Neural progenitor cell (in vitro differentiated cells): ENCODE measurements around the gene USP37. TPM values are rescaled to one million over a fixed set of nuclear protein-coding genes. Genes with fewer than 3 reads are reported as not detected.

Experiments
- DNase-seq: peaks from one replicate; pipeline ENCODE4 v3.0.0-alpha.2; 2016; ENCODE audit warnings: low spot score
- H2AFZ ChIP-seq: fragments of 200-600 bp; sonication (generic); replicated peaks from 2 replicates; pipeline ENCODE4 v1.6.1; 2016; ENCODE audit warnings: antibody characterized with exemption
- H3F3A ChIP-seq: fragments of 200-600 bp; sonication (generic); 2 replicates; pipeline ENCODE4 v1.6.1; 2016; ENCODE audit warnings: antibody characterized with exemption, low read depth
- H3K27ac ChIP-seq: fragments of 200-600 bp; sonication (generic); 2 replicates; pipeline ENCODE4 v1.5.1; 2016; ENCODE audit warnings: mild to moderate bottlenecking
- H3K27me3 ChIP-seq: fragments of 200-600 bp; sonication (generic); 2 replicates; pipeline ENCODE4 v1.6.1; 2016; ENCODE audit warnings: mild to moderate bottlenecking, moderate library complexity
- H3K36me3 ChIP-seq: fragments of 200-600 bp; sonication (generic); 2 replicates; pipeline ENCODE4 v1.5.1; 2016
- H3K4me1 ChIP-seq: fragments of 200-600 bp; sonication (generic); 2 replicates; pipeline ENCODE4 v1.6.1; 2016; ENCODE audit warnings: mixed run types
- H3K4me2 ChIP-seq: fragments of 200-600 bp; sonication (generic); 2 replicates; pipeline ENCODE4 v1.6.1; 2016
- H3K4me3 ChIP-seq: fragments of 200-600 bp; sonication (generic); 2 replicates; pipeline ENCODE4 v1.5.1; 2016
- H3K79me2 ChIP-seq: fragments of 200-600 bp; sonication (generic); 2 replicates; pipeline ENCODE4 v1.6.1; 2016; ENCODE audit warnings: low read depth
- H3K9ac ChIP-seq: fragments of 200-600 bp; sonication (generic); 2 replicates; pipeline ENCODE4 v1.6.1; 2016
- H3K9me3 ChIP-seq: fragments of 200-600 bp; sonication (generic); 2 replicates; pipeline ENCODE4 v1.5.1; 2016; ENCODE audit warnings: low read depth
- H4K20me1 ChIP-seq: fragments of 200-600 bp; sonication (generic); 2 replicates; pipeline ENCODE4 v1.6.1; 2016; ENCODE audit warnings: low read depth
- H3K27ac Mint-ChIP-seq: 3 replicates; pipeline ENCODE4 v1.8.0; 2021; ENCODE audit warnings: mixed read lengths
- H3K27me3 Mint-ChIP-seq: 2 replicates; pipeline ENCODE4 v1.8.0; 2022; ENCODE audit warnings: low read depth, mild to moderate bottlenecking, inconsistent platforms, moderate library complexity, mixed read lengths; ENCODE audit not compliant: insufficient read depth
- H3K36me3 Mint-ChIP-seq: 3 replicates; pipeline ENCODE4 v1.8.0; 2021; ENCODE audit warnings: mixed read lengths
- H3K4me1 Mint-ChIP-seq: 3 replicates; pipeline ENCODE4 v1.8.0; 2021; ENCODE audit warnings: mixed read lengths
- H3K4me3 Mint-ChIP-seq: 3 replicates; pipeline ENCODE4 v1.8.0; 2021; ENCODE audit warnings: mild to moderate bottlenecking, moderate library complexity, mixed read lengths
- H3K9me3 Mint-ChIP-seq: 3 replicates; pipeline ENCODE4 v1.8.0; 2020; ENCODE audit warnings: mixed read lengths
- CTCF ChIP-seq: fragments of 200-600 bp; sonication (generic); IDR thresholded peaks from 2 replicates; pipeline ENCODE4 v1.5.1; 2017; ENCODE audit warnings: antibody characterized with exemption, mild to moderate bottlenecking
- EZH2 ChIP-seq: fragments of 200-600 bp; sonication (generic); IDR thresholded peaks from 2 replicates; pipeline ENCODE4 v1.6.1; 2017; ENCODE audit warnings: antibody characterized with exemption, mild to moderate bottlenecking, moderate library complexity
- EZH2phosphoT487 ChIP-seq: fragments of 200-600 bp; sonication (generic); IDR thresholded peaks from 2 replicates; pipeline ENCODE4 v1.6.1; 2017; ENCODE audit warnings: antibody characterized with exemption
- total RNA-seq: library from RNA; depleted of rRNA; stranded (reverse); fragments of >200 nt; gene quantifications from 2 replicates; pipeline ENCODE4 v1.2.3, GENCODE V29; 2015; ENCODE audit warnings: low replicate concordance

USP37 gene
- total RNA-seq, 1 donor from 2014 or later, result 35.1 TPM

- H3K27ac Mint-ChIP-seq, result no peak overlapping the region
- H3K27ac ChIP-seq, result no peak overlapping the region
- no peaks in the 10 kb centered on the region for H3K27me3 Mint-ChIP-seq
- no peak overlapping the region for H3K4me2 ChIP-seq
- no peaks in the 10 kb centered on the region for H3K4me1 ChIP-seq
- no peak overlapping the region for H2AFZ ChIP-seq
- no peaks in the 10 kb centered on the region for H3F3A ChIP-seq
- H3K9me3 ChIP-seq, result no peaks in the 10 kb centered on the region
- no peaks in the 10 kb centered on the region for H3K27me3 ChIP-seq
- peaks cover 10% of the 10 kb centered on the region for H3K36me3 ChIP-seq
- H3K4me3 Mint-ChIP-seq, result no peak overlapping the region
- no peaks in the 10 kb centered on the region for H3K9me3 Mint-ChIP-seq
- no peak overlapping the region for H3K9ac ChIP-seq
- no peak for DNase-seq
- TF ChIP-seq CTCF (peak; percentile 53), EZH2 (no peak), EZH2phosphoT487 (no peak)
- no peaks in the 10 kb centered on the region for H4K20me1 ChIP-seq
- peaks cover 24% of the 10 kb centered on the region for H3K36me3 Mint-ChIP-seq
- H3K4me3 ChIP-seq, result no peak overlapping the region
- H3K4me1 Mint-ChIP-seq, result no peaks in the 10 kb centered on the region
- H3K79me2 ChIP-seq, result no peaks in the 10 kb centered on the region
These were observed 102.0 kb downstream of the USP37 start for GRCh38 chr2:218465987-218466633.

GRCh38 chr2:218458598-218458997 lies 109.6 kb downstream of the USP37 start:
- no peaks in the 10 kb centered on the region for H3K27me3 ChIP-seq
- DNase-seq, result no peak
- H3K9ac ChIP-seq, result no peak overlapping the region
- peaks cover 16% of the 10 kb centered on the region for H3K36me3 ChIP-seq
- no peaks in the 10 kb centered on the region for H4K20me1 ChIP-seq
- Mint-ChIP-seq H3K4me3 (no peak overlapping the region), H3K27ac (no peak overlapping the region), H3K9me3 (no peaks in the 10 kb centered on the region), H3K36me3 (peaks cover 27% of the 10 kb centered on the region), H3K27me3 (no peaks in the 10 kb centered on the region), H3K4me1 (no peaks in the 10 kb centered on the region)
- H3K9me3 ChIP-seq, result no peaks in the 10 kb centered on the region
- no peak overlapping the region for H3K27ac ChIP-seq
- H3K4me3 ChIP-seq, result no peak overlapping the region
- no peak overlapping the region for H2AFZ ChIP-seq
- H3K4me1 ChIP-seq, result no peaks in the 10 kb centered on the region
- no peak overlapping the region for H3K4me2 ChIP-seq
- TF ChIP-seq EZH2phosphoT487, result no peak
- TF ChIP-seq EZH2, result no peak
- no peak for TF ChIP-seq CTCF
- H3K79me2 ChIP-seq, result no peaks in the 10 kb centered on the region
- peaks cover 5% of the 10 kb centered on the region for H3F3A ChIP-seq

GRCh38 chr2:218456849-218457248 lies 111.3 kb downstream of the USP37 start:
- H4K20me1 ChIP-seq, result no peaks in the 10 kb centered on the region
- no peak overlapping the region for H3K27ac ChIP-seq
- no peak overlapping the region for H3K4me3 ChIP-seq
- no peak overlapping the region for H3K4me3 Mint-ChIP-seq
- DNase-seq, result no peak
- H3K9me3 ChIP-seq, result no peaks in the 10 kb centered on the region
- peaks cover 5% of the 10 kb centered on the region for H3F3A ChIP-seq
- no peak overlapping the region for H3K27ac Mint-ChIP-seq
- no peaks in the 10 kb centered on the region for H3K79me2 ChIP-seq
- no peak overlapping the region for H2AFZ ChIP-seq
- H3K27me3 Mint-ChIP-seq, result no peaks in the 10 kb centered on the region
- TF ChIP-seq EZH2phosphoT487, result no peak
- peaks cover 20% of the 10 kb centered on the region for H3K36me3 ChIP-seq
- no peak overlapping the region for H3K4me2 ChIP-seq
- peaks cover 19% of the 10 kb centered on the region for H3K36me3 Mint-ChIP-seq
- H3K9me3 Mint-ChIP-seq, result no peaks in the 10 kb centered on the region
- no peaks in the 10 kb centered on the region for H3K27me3 ChIP-seq
- H3K4me1 Mint-ChIP-seq, result no peaks in the 10 kb centered on the region
- no peak overlapping the region for H3K9ac ChIP-seq
- H3K4me1 ChIP-seq, result no peaks in the 10 kb centered on the region

GRCh38 chr2:218452079-218452478 lies 116.1 kb downstream of the USP37 start:
- H3K9me3 Mint-ChIP-seq, result no peaks in the 10 kb centered on the region
- Histone ChIP-seq H2AFZ (no peak overlapping the region), H3K9me3 (no peaks in the 10 kb centered on the region), H3K27ac (no peak overlapping the region), H3K79me2 (no peaks in the 10 kb centered on the region), H3K27me3 (no peaks in the 10 kb centered on the region), H3K9ac (no peak overlapping the region), H3F3A (peaks cover 5% of the 10 kb centered on the region), H3K36me3 (peaks cover 17% of the 10 kb centered on the region), H3K4me3 (no peak overlapping the region), H4K20me1 (no peaks in the 10 kb centered on the region), H3K4me1 (no peaks in the 10 kb centered on the region), H3K4me2 (no peak overlapping the region)
- H3K4me1 Mint-ChIP-seq, result no peaks in the 10 kb centered on the region
- no peaks in the 10 kb centered on the region for H3K27me3 Mint-ChIP-seq
- no peak overlapping the region for H3K27ac Mint-ChIP-seq
- DNase-seq, result no peak
- TF ChIP-seq CTCF (no peak), EZH2 (no peak), EZH2phosphoT487 (no peak)
- H3K4me3 Mint-ChIP-seq, result no peak overlapping the region
- H3K36me3 Mint-ChIP-seq, result peaks cover 19% of the 10 kb centered on the region
